ENCODE data around the gene MZT1.

DNA sequence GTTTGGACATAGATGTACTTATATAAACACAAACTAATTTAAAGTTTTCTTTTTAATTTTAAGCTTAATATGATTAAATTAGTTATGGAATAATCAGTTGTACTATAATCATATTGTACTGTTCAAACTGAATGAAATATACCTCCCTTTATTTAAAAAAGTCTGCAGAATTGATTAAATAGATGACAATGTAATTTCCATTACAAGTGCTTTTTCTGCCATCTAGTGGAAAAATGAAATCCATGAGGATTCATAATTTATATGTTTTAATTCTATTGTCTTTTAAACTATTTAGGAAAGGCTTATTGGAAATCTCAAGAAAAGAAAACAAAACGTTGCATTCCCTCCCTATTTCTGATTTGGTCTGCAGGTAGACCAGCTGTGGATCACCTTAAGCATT, 30.9 kb downstream of the MZT1 start:
- no peak for TF ChIP-seq POLR2A (IDR thresholded peaks at IDR 0.05)
- TF ChIP-seq, protein P1, sequence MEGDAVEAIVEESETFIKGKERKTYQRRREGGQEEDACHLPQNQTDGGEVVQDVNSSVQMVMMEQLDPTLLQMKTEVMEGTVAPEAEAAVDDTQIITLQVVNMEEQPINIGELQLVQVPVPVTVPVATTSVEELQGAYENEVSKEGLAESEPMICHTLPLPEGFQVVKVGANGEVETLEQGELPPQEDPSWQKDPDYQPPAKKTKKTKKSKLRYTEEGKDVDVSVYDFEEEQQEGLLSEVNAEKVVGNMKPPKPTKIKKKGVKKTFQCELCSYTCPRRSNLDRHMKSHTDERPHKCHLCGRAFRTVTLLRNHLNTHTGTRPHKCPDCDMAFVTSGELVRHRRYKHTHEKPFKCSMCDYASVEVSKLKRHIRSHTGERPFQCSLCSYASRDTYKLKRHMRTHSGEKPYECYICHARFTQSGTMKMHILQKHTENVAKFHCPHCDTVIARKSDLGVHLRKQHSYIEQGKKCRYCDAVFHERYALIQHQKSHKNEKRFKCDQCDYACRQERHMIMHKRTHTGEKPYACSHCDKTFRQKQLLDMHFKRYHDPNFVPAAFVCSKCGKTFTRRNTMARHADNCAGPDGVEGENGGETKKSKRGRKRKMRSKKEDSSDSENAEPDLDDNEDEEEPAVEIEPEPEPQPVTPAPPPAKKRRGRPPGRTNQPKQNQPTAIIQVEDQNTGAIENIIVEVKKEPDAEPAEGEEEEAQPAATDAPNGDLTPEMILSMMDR (IDR thresholded peaks at IDR 0.05): peak in 2 of 6 experiments; percentile 16 to 25
